Calu3 (cell line): ENCODE data around the gene CPM. TPM values are rescaled to one million over a fixed set of nuclear protein-coding genes. Genes with fewer than 3 reads are reported as not detected.
A peak's percentile ranks its signal among the peaks of the same experiment; 100 is the strongest.
"Not testable (repeated sequence)": the region's sequence is repeated elsewhere in the genome, so short reads cannot be mapped to it uniquely, and the experiment has no call there.

Experiments used
- BruUV-seq: library from RNA; stranded (reverse); fragments of 400-500 nt; replicated peaks from 2 replicates; lab custom pipeline; 2021; lab: Mats Ljungman, UMichigan
- CTCF ChIA-PET: fragments of 300-600 bp; sonication (Branson Sonifier 250); formaldehyde crosslinking; loops from one replicate; lab custom pipeline; 2022; ENCODE audit warnings: antibody characterized with exemption; lab: Charles Lee
- DNase-seq: peaks from one replicate; pipeline ENCODE4 v3.0.0; 2022
- H3K27ac Mint-ChIP-seq: one replicate; pipeline ENCODE4 v1.8.0; 2022; ENCODE audit warnings: mixed read lengths; ENCODE audit not compliant: unreplicated experiment
- H3K27me3 Mint-ChIP-seq: one replicate; pipeline ENCODE4 v1.8.0; 2022; ENCODE audit warnings: mixed read lengths; ENCODE audit not compliant: unreplicated experiment
- H3K36me3 Mint-ChIP-seq: one replicate; pipeline ENCODE4 v1.8.0; 2022; ENCODE audit warnings: mild to moderate bottlenecking, moderate library complexity, mixed read lengths; ENCODE audit not compliant: insufficient read depth, unreplicated experiment
- H3K4me1 Mint-ChIP-seq: one replicate; pipeline ENCODE4 v1.8.0; 2022; ENCODE audit warnings: mild to moderate bottlenecking, low read depth, mixed read lengths; ENCODE audit not compliant: unreplicated experiment
- H3K4me3 Mint-ChIP-seq: one replicate; pipeline ENCODE4 v1.8.0; 2022; ENCODE audit warnings: mild to moderate bottlenecking, low read depth, moderate library complexity, mixed read lengths; ENCODE audit not compliant: unreplicated experiment
- H3K9me3 Mint-ChIP-seq: one replicate; pipeline ENCODE4 v1.8.0; 2022; ENCODE audit warnings: low read depth, mixed read lengths; ENCODE audit not compliant: unreplicated experiment
- intact Hi-C: fragments of 100-400 bp; cut with micrococcal nuclease; formaldehyde crosslinking; loops from one replicate; pipeline ENCODE4 v1.10.0; 2022; ENCODE audit not compliant: unreplicated experiment
- total RNA-seq: library from RNA; stranded (reverse); gene quantifications from 2 replicates; pipeline ENCODE4 v1.2.3, GENCODE V29; 2022
- TF ChIP-seq, protein P1 (sequence below): fragments of 200-600 bp; IDR thresholded peaks from one replicate; pipeline ENCODE4 v1.8.0; 2022; ENCODE audit warnings: antibody characterized with exemption; ENCODE audit not compliant: unreplicated experiment

The CPM gene
- total RNA-seq, 1 experiment from 2014 or later, result 11.9 TPM

DNA sequence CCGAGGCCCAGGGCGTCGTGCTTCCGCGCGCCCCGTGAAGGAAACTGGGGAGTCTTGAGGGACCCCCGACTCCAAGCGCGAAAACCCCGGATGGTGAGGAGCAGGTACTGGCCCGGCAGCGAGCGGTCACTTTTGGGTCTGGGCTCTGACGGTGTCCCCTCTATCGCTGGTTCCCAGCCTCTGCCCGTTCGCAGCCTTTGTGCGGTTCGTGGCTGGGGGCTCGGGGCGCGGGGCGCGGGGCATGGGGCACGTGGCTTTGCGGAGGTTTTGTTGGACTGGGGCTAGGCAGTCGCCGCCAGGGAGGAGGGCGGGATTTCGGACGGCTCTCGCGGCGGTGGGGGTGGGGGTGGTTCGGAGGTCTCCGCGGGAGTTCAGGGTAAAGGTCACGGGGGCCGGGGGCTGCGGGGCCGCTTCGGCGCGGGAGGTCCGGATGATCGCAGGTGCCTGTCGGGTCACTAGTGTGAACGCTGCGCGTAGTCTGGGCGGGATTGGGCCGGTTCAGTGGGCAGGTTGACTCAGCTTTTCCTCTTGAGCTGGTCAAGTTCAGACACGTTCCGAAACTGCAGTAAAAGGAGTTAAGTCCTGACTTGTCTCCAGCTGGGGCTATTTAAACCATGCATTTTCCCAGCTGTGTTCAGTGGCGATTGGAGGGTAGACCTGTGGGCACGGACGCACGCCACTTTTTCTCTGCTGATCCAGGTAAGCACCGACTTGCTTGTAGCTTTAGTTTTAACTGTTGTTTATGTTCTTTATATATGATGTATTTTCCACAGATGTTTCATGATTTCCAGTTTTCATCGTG lies 124.4 kb downstream of the CPM start:
- peak overlapping the region; percentile 90 for H3K27ac Mint-ChIP-seq
- H3K27me3 Mint-ChIP-seq, result no peaks in the 10 kb centered on the region
- H3K4me1 Mint-ChIP-seq, result no peaks in the 10 kb centered on the region
- intact Hi-C loops, result loop anchor here (5.0 kb wide), 1 partner anchor 61 kb away; the partner anchor contains the start of gene SLC35E3
- H3K36me3 Mint-ChIP-seq, result peaks cover 43% of the 10 kb centered on the region
- peak overlapping the region; percentile 97 for H3K4me3 Mint-ChIP-seq
- TF ChIP-seq, protein P1, sequence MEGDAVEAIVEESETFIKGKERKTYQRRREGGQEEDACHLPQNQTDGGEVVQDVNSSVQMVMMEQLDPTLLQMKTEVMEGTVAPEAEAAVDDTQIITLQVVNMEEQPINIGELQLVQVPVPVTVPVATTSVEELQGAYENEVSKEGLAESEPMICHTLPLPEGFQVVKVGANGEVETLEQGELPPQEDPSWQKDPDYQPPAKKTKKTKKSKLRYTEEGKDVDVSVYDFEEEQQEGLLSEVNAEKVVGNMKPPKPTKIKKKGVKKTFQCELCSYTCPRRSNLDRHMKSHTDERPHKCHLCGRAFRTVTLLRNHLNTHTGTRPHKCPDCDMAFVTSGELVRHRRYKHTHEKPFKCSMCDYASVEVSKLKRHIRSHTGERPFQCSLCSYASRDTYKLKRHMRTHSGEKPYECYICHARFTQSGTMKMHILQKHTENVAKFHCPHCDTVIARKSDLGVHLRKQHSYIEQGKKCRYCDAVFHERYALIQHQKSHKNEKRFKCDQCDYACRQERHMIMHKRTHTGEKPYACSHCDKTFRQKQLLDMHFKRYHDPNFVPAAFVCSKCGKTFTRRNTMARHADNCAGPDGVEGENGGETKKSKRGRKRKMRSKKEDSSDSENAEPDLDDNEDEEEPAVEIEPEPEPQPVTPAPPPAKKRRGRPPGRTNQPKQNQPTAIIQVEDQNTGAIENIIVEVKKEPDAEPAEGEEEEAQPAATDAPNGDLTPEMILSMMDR, result peak; percentile 23
- CTCF ChIA-PET, result interaction anchor here (0.7 to 2.1 kb wide), 5 partner anchors 16 to 933 kb away, joined by 3 to 10 read pairs (median 6); partner anchors contain the start of gene SLC35E3
- BruUV-seq, result no TSS peak
- peak; percentile 65 for DNase-seq
- H3K9me3 Mint-ChIP-seq, result no peaks in the 10 kb centered on the region

DNA sequence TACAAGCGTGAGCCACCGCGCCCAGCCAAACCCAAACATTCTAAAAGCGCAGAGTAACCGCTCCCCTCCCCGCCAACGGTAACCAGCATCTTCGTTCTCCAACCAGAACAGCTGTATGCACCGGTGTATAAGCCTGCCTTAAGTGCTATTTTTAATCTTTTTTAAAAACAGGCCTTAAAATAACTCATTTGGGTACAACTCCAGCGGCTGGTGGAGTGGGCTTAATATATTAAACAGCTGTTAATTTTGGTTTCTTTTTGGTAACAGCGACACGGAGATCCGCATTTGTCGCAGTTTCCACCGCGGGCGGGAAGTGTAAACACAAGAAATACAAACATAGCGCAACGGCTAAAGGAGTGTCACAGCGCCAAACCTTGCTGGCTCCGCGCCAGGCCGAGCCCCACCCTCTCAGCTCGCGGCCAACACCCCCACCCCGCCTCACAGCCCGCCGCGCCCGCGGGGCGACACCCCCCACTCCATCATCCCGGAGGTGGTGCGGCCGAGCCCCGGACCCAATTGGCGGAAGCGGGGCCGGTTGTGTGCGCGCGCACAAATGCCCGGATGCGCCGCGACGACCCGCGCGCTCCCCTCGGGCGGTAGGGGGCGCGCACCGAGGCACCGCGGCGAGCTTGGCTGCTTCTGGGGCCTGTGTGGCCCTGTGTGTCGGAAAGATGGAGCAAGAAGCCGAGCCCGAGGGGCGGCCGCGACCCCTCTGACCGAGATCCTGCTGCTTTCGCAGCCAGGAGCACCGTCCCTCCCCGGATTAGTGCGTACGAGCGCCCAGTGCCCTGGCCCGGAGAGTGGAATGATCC lies 125.2 kb downstream of the CPM start, which contains the start of gene MDM2:
Gene MDM2 (plus strand): TSS at position 602 of the 812 bp plus-strand sequence. CDS start 301 bp downstream, outside the sequence.
- no TSS peak for BruUV-seq
- Mint-ChIP-seq H3K27ac (peak within 1 kb of the TSS; percentile 90), H3K4me1 (no peaks in the 10 kb centered on the region), H3K36me3 (peaks cover 41% of the 10 kb centered on the region), H3K9me3 (no peaks in the 10 kb centered on the region), H3K27me3 (no peaks in the 10 kb centered on the region), H3K4me3 (peak within 1 kb of the TSS; percentile 97)
- intact Hi-C loops, result loop anchor here (5.0 kb wide), 1 partner anchor 60 kb away; the partner anchor contains the start of gene SLC35E3
- TF ChIP-seq, protein P1, result peak; percentile 78
- peak; percentile 98 for DNase-seq
- CTCF ChIA-PET, result interaction anchor here (0.9 to 2.1 kb wide), 5 partner anchors 12 to 62 kb away, joined by 3 to 10 read pairs (median 6); partner anchors contain the start of gene SLC35E3

DNA sequence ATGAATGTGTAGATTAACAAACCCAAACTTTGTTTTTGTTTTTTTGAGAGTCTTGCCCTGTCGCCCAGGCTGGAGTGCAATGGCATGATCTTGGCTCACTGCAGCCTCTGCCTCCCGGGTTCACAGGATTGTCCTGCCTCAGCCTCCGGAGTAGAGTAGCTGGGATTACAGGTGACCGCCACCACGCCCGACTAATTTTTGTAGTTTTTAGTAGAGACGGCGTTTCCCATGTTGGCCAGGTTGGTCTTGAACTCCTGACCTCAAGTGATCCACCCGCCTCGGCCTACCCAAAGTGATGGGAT lies 125.7 kb downstream of the CPM start:
- H3K9me3 Mint-ChIP-seq, BruUV-seq, H3K4me1 Mint-ChIP-seq, DNase-seq, H3K27me3 Mint-ChIP-seq: not testable (repeated sequence)
- Mint-ChIP-seq H3K36me3 (peaks cover 38% of the 10 kb centered on the region), H3K27ac (peak overlapping the region; percentile 90), H3K4me3 (peak overlapping the region; percentile 97)
- intact Hi-C loops, result loop anchor here (5.0 kb wide), 1 partner anchor 60 kb away; the partner anchor contains the start of gene SLC35E3
- CTCF ChIA-PET, result interaction anchor here (0.9 to 2.1 kb wide), 5 partner anchors 11 to 61 kb away, joined by 3 to 10 read pairs (median 6); partner anchors contain the start of gene SLC35E3

DNA sequence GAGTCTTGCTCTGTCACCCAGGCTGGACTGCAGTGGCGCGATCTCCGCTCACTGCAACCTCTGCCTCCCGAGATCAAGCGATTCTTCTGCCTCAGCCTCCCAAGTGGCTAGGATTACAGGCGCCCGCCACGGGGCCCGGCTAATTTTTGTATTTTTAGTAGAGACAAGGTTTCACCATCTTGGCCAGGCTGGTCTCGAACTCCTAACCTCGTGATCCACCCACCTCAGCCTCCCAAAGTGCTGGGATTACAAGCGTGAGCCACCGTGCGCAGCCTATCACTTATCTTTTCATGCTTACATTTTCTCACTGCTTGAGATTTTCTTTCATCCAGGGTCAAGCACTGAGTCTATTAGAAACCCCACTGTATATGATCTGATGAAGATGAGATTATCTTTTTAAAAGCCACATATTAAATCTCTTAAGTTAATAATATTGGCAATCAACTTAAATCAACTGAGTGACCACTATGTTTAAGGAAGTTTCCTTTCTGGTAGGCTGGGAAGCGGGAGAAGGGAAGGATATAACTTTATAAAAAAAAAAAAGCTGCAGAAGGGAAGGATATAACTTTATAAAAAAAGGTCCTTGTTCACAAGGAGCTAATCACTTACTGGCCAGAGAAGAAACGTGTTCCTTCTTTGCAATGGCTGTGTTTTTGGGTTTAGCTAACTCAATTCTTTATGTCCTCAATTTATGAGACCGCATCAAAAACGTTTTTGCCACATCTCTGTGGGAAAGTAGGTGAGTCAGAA lies 126.3 kb downstream of the CPM start:
- DNase-seq, result no peak
- TF ChIP-seq, protein P1, result no peak
- Mint-ChIP-seq H3K36me3 (peaks cover 36% of the 10 kb centered on the region), H3K27ac (no peak overlapping the region), H3K27me3 (no peaks in the 10 kb centered on the region), H3K9me3 (no peaks in the 10 kb centered on the region), H3K4me1 (no peaks in the 10 kb centered on the region), H3K4me3 (no peak overlapping the region)
- intact Hi-C loops, result loop anchor here (5.0 kb wide), 1 partner anchor 59 kb away; the partner anchor contains the start of gene SLC35E3
- CTCF ChIA-PET, result interaction anchor here (0.9 to 1.7 kb wide), 3 partner anchors 11 to 19 kb away, joined by 3 to 6 read pairs (median 5); no protein-coding TSS in a partner anchor
- no TSS peak for BruUV-seq
